ENCODE results near the gene ACOT9.
A peak's percentile ranks its signal among the peaks of the same experiment; 100 is the strongest.
"Not testable (repeated sequence)": the region's sequence is repeated elsewhere in the genome, so short reads cannot be mapped to it uniquely, and the experiment has no call there.

ACOT9 gene

DNA sequence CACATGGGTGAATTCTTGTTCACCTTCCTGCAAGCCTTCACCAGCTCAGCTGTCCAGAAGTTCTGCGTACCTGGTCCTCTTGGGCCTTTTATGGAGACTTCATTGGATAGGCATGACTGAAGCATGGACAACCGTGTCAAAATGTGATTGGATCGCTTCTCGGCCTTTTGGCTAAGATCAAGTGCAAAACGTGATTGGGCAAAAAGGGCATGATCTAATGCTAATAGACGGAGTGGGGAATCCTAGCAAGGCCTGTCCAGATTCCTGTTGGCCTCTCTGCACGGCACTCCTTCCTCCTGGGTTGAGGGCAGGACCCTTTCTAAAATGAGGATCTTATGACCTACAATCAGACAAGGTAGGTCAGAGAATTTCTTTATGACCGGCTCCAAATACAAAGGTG, 50.9 kb downstream of the ACOT9 start:
- DNase-seq (ENCODE audit: low spot score), result no peak

DNA sequence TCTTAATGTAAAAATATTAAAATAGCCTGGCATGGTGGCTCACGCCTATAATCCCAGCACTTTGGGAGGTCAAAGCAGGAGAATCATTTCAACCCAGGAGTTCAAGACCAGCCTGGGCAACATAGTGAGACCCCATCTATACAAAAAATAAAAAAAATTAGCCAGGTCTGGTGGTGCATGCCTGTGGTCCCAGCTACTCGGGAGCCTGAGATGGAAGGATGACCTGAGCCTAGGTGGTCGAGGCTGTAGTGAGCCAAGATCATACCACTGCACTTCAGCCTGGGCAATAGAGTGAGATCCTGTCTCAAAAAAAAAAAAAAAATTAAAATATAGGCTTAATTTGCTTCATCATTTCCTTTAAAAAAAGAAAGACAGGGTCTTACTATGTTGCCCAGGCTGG, 66.6 kb downstream of the ACOT9 start:
- DNase-seq (ENCODE audit: low spot score), result not testable (repeated sequence)

DNA sequence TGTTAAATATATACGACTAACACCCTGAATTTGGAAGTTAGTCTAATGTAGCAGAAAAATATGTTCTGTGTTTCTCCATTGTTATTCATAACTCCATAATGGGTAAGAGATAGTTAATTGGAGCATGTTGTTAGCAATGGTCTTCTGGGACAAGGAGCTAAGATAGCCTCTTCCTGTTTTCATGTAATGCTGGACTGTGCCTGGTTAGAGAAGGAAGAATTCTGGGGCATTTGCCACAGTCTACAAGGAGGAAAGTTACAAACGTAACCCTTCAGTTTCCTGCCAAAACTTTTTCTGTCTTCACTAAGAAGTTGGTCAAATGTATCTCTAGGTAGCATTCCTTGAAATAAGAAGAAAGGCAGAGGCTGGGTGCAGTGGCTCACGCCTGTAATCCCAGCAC, 70.0 kb downstream of the ACOT9 start:
- DNase-seq (ENCODE audit: low spot score), result no peak

DNA sequence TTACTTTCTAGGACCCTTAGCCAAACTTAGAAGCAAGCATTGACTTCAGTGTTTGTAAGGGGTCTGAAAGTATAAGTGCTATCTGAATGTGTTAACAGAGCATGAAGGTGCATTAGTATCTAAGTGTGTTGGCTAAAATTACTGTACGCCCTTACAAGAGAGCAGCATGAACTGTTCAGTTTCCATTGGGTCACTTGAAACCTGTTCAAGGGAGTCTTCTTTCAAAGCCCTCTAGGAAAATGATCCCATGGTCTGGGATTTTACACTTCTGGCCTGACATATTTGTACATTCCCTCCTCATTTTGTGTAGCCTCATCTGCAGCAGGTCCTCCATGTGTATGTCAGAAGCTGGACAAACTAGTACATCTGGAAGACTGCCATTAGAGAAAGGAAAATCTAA, 72.5 kb downstream of the ACOT9 start:
- DNase-seq (ENCODE audit: low spot score), result no peak

DNA sequence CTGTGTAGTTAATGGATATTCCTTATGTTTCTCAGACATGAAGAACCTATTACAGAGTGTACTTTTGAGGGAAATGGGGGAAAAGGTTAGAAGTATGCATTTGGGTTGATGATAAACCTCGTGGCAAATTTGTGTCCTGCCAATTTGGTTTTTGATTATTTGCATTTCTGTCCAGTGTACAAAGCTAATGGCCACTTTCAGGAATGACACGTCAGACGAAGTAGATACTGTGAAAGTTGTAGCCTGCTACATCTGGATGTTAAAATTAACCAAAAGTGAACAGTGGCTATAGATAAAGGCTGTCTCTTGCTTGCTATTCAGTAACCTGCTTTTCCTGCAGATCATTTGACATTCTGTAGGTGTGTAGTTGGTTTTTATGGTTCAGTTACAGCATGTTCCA, 74.7 kb downstream of the ACOT9 start:
- DNase-seq (ENCODE audit: low spot score), result no peak

DNA sequence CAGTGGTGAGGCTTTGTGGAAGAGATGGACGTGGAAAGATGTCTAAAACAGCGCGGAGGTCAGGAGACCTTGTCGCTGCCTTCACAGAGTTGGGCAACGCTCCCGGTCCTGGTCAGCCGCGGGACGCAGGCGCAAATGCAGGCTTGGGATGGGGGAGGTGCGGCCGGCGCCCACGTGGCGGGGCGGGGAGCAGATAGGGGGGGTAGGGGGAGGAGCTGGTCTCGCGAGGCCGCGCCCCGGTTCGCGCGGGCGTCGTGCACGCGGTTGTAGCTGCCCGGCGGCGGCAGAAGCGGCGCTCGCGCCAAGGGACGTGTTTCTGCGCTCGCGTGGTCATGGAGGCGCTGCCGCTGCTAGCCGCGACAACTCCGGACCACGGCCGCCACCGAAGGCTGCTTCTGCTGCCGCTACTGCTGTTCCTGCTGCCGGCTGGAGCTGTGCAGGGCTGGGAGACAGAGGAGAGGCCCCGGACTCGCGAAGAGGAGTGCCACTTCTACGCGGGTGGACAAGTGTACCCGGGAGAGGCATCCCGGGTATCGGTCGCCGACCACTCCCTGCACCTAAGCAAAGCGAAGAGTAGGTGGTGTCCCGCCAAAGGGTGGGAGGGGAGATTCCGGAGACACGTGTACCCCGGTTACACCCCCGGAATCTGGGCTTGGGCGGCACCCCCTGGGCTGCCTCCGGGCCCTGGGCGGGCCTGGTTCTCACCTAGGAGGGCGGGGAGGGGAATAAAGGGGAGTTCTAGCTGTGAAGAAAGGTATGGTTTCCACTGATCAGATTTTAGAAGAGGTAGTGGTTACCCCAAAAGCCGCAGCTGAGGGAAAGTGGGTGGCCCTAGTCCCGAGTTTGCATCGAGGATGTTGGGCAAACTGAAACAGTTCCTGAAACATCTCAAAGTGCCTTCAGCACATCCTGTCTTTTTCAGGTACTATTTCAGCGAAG, 75.6 kb downstream of the ACOT9 start, which contains the start of gene PRDX4:
Gene PRDX4 (plus strand): TSS at position 255 of the 939 bp plus-strand sequence. CDS start 78 bp downstream, at position 333.
- DNase-seq (ENCODE audit: low spot score), result peak; percentile 84

DNA sequence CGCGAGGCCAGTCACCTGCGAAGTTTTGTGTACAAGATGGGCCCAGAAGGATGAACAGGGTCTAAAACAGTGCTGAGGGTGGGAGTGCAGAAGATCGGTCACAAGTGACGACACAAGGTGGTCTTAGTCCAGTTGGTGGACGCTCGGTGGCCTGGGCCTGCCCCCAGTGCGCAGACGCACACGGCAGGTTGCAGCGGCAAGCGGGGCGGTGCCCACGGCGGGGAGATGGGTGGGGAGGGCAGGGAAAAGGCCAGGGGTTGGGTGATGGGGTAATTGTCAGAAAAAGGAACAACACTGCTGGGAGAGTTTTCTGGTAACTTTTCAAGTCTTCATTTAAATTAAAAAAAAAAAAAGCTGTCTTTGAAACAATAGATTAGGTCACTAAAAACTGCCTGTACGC, 76.8 kb downstream of the ACOT9 start:
- no peak for DNase-seq (ENCODE audit: low spot score)

DNA sequence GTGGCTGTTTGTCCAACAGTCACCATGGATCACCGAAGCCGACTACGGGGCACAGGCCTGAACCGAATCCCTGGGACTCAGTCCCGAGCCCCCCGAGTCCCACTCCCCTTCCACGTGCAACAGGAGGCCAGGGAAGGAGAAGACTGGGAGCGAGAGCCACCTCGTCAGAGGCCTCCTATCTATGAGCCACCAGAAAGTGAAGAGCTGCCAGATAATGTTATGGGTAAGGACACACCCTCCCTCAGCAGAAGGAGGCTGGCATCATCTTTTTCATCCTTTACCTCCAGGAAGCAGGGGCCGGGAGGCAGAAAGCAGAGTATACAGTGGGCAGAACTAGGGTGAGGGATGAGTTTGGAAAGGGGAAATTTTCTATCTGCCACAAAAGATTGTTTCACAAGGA, 78.6 kb downstream of the ACOT9 start:
- DNase-seq (ENCODE audit: low spot score), result peak; percentile 67

DNA sequence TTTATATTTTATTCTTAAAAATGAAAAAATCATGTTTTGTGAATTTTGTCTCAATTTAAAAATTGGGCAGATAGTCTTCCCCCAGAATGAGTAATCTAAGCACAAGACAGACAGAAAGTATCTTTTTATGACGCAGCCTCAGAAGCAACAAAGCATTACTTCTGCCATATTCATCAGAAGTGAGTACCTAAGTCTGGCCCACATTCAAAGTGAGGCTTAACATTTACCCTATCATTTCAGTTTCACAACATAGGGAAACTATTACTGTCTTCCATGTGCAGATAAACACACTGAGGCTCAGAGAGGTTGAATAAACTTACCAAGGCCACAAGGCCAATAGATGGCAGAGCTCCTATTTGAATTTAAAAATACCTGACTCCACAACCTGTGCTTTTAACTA, 80.2 kb downstream of the ACOT9 start:
- DNase-seq (ENCODE audit: low spot score), result no peak

DNA sequence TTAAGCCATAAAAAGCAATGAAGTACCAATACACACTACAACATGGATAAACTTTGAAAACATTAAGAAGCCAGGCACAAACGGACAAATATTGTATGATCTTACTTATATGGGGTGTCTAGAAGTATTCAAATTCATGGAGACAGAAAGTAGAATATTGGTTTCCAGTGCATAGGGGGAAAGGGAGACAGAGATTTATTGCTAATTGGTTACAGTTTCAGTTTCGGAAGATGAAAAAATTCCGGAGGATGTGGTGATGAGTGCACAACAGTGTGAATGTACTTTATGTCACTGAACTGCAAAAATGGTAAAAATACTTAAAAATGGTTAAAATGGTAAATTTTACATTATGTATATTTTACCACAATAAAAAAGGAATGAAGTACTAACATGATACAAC, 80.9 kb downstream of the ACOT9 start:
- no peak for DNase-seq (ENCODE audit: low spot score)

DNA sequence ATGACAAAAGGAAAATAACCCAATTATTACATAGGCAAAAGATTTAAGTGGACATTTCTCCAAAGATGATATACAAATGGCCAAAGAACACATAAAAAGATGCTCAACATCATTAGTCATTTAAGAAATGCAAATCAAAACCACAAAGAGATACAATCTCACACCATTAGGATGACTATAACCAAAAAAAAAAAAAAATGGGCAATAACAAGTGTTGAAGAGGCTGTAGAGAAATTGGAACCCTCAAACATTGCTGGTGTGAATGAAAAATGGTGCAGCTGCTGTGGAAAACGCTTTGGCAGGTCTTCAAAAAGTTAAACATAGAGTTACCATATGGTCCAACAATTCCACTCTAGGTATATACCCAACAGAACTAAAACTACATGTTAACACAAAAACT, 81.4 kb downstream of the ACOT9 start:
- no peak for DNase-seq (ENCODE audit: low spot score)

DNA sequence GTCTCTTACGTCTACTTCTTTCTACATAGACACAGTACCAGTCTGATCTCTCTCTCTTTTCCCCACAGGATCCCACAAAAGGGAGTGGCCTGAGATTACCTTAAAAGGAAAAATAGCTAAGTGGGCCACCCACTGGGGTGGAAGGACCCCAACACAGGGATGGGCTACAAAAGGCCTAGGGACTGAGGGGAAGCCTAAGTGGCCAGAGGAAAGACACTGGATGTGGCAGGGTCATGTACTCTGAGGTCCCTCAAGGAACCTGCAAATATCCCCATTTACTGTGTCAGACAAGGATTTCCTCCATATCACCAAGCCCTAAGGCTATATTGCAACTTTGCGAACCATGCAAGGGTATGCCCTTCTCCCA, 82.3 kb downstream of the ACOT9 start:
- no peak for DNase-seq (ENCODE audit: low spot score)

DNA sequence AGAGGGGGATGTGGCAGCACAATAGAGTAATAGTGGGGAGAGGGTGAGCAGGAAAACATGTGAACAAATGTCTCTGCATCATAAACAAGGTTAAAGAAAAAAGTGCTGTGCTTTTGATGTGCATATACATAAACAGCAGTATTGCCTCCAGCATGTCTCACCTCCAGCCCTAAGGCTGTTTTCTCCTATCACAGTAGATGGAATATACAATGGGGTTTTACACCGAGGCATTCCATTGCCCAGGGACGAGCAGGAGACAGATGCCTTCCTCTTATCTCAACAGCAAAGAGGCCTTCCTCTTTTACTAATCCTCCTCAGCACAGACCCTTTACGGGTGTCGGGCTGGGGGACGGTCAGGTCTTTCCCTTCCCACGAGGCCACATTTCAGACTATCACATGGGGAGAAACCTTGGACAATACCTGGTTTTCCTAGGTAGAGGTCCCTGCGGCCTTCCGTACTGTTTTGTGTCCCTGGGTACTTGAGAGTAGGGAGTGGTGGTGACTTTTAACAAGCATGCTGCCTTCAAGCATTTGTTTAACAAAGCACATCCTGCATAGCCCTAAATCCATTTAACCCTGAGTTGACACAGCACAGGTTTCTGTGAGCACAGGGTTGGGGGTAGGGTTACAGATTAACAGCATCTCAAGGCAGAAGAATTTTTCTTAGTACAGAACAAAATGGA, 82.9 kb downstream of the ACOT9 start:
- not testable (repeated sequence) for DNase-seq (ENCODE audit: low spot score)

DNA sequence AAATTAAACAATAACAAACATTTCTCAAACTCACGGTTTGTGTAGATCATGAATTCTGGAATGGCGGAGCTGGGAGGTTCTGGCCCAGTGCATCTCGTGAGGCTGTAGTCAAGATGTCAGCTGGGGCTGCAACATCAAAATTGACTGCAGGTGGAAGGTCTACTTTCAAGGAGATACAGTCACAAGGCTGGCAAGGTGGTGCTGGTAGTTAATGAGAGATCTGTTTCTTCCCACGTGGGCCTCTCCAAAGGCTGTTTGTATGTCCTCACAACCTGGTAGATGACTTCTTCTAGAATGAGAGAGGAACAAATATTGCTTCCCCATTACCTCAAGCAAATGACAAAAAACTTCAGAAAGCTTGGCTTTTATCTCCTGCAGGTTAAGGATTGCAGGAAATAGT, 83.7 kb downstream of the ACOT9 start:
- no peak for DNase-seq (ENCODE audit: low spot score)

DNA sequence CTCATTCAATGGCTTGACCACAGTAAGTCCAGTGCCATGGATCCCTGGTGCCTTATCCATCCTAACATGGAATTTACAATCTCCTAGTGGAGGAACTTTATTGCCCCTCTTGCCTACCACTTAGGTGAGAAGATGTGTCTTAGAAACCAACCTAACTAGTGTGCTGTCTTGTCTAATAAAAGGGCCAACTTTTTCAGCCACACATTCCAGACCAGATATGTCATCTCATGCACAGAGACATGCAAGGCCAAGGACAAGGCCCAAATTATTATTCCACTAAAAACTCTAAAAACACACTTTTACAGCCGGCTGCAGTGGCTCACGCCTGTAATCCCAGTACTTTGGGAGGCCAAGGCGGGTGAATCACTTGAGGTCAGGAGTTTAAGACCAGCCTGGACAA, 86.4 kb downstream of the ACOT9 start:
- no peak for DNase-seq (ENCODE audit: low spot score)

DNA sequence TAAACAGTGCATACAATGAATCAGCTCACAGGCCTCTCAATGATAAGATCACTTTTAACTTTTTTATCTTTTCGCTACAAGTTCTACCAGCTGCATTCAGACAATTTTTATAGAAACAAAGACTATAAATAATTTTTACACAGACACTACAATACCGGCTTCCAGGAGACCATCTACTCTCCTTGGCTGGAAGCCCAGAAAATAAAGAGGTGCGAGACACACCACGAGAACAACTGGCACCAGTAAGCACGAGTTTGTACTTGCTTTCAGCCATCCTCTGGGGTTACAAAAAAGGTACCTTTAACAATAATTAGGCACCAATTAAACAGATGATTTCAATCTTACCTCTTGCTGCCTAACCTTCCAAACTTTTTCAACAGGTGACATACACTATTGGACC, 87.0 kb downstream of the ACOT9 start:
- DNase-seq (ENCODE audit: low spot score), result no peak

Measured in hematopoietic multipotent progenitor cell treated with erythropoietin and hydrocortisone succinate and interleukin-3 and kit ligand, for 15 days (in vitro differentiated cells).